GM15510 (cell line): ENCODE data around the gene ATP5PO.

Experiments used
- POLR2A ChIP-seq: IDR thresholded peaks from 3 replicates; pipeline ENCODE4 v1.6.1; 2011; ENCODE audit warnings: borderline replicate concordance; ENCODE audit not compliant: insufficient read length; ENCODE audit errors: extremely low read depth

ATP5PO gene, protein sequence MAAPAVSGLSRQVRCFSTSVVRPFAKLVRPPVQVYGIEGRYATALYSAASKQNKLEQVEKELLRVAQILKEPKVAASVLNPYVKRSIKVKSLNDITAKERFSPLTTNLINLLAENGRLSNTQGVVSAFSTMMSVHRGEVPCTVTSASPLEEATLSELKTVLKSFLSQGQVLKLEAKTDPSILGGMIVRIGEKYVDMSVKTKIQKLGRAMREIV

DNA sequence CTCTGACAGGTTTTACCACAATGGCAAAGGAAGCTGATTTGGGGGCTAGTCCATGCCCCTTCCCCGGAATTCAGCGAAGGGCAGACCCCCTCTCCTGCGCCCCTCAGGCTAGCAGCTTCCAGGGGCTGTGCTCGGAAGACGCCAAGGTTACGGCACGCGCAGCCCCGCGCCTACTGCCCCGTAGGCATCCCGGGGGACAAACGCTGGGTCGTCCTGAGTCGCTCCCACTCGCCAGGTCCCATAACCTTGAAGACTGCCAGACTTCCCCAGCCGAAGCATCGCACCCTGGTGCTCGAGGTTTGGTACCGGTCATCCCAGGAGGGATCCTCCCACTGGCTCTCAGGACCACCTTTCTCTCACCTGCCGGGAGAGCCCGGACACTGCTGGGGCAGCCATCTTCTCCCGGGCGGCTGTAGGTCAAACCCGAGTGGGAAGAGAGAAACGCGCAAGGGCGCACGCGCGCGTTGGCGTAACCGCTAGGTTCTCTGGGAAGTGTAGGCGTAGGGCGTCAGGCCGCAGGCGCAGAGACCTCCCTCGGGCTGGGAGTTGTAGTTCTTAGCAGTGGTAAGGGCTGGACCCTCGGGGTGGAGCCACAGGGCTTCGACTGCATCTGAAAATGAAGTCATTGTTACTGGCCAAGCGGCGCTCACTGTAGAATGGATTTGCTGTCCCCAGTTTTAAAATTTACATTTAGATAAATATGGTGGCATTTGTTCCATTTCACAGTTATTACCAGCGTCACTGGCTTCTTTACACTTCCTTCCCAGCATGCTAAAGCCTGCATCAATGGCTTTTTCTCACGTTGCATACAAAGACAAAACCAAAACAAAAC is at the start of gene ATP5PO:
TSS of gene ATP5PO (minus strand) at position 437 of the 832 bp plus-strand sequence. CDS start at position 396, 41 bp downstream.
- TF ChIP-seq POLR2A: peak; percentile 94

DNA sequence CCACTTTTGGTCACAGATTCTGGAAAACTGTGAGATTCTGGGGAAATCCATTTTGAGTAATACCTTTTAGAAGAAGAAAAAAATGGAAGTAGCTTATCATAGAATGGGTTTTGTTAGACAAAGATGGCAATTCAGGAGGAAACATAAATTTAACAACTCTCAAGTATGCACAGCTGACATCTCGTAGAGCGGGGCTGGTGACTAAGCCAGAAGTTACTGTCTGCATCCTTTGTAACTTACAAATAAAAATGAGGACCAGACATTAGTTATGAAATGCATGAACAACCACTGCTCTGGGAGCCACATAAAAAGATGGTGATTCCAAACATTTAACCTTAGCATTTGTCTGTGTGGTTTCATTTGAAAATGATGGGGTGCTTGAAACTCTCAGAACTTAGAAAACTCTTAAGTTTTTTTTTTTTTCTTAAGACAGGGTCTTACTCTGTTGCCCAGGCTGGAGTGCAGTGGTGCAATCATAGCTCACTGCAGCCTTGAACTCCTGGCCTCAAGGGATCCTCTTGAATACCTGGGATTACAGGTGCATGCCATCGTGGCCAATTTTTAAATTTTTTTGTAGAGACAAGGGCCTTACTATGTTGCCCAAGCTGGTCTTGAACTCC is 49.2 kb upstream of the ATP5PO start:
- TF ChIP-seq POLR2A: no peak

DNA sequence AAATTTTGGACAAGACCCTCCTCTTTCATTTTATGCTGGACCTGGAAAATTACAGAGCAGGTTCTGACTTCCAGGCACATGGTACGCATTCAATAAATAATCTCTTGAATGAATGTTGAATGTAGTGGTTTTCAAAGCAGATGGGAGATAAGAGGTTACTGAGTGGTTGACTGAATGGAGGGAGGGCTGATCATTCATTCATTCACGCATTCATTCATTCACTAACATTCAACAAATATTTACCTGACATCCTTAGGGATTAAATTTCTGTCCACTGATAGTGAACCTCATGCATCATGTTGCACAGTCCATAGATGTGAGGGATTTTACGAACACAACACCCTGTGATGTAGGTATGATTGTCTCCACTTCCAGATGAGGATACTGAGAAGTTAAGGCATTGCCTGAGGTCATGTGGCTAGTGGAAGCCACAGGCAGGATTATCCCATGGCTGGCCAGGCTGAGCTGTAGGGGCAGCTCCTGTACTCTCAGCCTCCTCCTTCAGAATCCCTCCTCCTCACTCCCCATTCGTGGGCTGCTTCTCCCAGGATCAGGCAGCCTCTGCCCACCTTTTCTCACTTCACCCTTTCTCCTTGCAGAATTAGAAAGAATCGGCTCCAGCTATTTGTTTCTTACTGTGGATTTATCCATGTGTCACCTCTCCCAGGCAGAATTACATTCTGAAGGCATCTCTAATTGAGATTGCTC is 48.4 kb upstream of the ATP5PO start:
- TF ChIP-seq POLR2A: no peak

DNA sequence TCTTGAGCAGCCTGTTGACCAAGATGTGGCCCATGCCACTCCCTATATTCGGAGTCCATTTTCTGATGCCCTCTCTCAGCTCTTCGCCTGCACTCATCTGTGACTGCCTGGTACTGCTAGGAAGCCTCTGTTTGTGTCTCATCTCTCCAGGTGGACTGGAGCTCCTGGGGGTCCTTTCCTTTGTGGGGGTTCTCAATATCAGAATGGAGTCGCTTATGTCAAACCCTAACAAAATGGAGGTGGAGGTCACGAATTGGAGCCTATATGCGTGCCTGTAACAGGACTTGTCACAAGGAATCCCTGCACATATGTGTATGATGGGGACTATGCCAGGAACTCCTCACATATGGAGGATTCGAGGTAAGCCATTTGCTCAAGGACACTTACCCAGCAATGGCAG is 46.7 kb upstream of the ATP5PO start:
- TF ChIP-seq POLR2A: no peak

DNA sequence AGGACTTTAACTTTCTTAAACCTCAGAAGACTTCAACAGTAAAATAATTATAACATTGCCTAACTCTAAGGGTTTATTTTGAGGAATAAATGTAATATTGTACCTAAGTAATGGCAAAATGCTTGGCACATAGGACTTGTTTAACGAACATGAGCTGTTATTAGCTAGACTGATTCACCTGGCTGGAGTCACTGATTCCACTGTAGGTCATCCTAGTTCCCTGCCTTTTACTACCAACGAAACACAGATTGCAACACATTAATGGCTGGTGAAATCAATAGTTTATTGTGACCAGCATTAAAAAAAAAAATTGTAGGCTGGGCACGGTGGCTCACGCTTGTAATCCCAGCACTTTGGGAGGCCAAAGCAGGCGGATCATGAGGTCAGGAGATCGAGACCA is 45.5 kb upstream of the ATP5PO start:
- TF ChIP-seq POLR2A: no peak

DNA sequence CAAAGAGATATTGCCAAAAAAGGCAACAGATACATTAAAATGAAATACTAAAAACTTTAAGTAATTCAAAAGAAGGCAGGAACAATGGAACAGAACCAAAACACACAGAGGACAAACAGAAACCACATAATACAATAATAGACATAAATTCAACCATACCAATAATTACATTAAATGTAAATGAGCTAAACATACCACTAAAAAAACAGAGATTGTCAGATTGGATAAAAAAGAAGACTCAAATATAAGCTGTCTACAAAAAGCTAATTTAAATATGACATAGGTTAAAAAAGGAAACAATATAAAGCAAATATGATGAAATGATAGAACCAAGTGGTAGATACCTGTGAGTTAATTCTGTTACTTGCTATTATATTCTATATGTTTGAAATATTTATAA is 44.1 kb upstream of the ATP5PO start:
- TF ChIP-seq POLR2A: no peak

DNA sequence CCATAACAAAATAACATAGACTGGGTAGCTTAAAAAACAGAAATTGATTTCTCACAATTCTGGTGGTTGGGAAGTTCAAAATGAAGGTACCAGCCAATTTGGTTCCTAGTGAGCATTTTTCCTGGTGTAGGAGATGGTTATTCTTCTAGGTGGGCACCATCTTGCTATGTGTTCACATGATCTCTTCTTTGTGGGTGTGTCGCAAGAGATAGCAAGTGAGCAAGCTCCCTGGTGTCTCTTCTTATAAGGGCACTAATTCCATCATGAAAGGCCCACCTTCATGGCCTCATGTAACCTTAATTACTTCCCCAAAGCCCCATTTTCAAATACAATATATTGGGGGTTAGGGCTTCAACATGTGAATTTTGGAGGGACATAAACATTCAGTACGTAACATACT is 38.8 kb upstream of the ATP5PO start:
- no peak for TF ChIP-seq POLR2A

DNA sequence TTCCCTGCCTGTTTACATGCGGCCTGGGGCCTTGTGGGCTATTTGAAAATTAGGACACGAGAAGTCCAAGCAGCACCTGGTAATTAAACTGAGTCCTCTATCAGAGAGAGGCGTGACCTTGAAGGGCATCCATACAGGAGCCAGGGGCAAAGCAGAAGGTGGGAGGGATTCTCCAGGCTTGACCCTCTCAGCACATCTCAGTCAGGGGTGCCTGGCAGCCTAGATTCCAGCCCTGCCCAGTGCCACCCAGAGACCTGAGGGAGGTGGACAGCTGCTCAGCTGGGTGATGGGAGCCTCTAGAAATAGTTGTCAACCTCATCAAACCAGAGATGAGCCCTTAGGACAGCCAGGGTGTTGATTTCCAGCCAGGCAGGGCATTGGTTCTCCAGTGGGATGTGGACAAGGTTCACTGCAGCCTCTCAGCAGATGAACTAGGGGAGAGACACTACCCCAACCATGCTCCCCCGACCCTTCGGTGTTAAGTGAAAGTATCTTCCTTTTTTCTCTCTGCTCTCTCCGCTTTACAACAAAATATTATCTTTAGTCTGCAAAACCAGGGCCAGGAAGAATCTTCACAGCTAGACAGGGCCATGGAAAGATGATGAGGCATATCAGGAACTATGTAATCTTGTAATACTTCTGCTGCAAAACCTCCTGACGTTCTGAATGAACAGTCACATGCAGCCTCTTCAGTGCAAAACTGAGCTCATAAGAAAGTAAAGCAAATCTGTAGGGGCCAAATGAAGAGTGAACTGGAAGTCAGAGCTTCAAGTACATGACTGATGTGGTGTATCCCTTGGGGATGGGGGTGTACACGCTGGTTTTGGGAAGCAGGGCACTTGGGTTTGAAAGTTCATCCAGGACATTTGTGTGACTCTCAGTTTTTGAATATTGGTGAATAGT is 35.9 kb upstream of the ATP5PO start:
- no peak for TF ChIP-seq POLR2A

DNA sequence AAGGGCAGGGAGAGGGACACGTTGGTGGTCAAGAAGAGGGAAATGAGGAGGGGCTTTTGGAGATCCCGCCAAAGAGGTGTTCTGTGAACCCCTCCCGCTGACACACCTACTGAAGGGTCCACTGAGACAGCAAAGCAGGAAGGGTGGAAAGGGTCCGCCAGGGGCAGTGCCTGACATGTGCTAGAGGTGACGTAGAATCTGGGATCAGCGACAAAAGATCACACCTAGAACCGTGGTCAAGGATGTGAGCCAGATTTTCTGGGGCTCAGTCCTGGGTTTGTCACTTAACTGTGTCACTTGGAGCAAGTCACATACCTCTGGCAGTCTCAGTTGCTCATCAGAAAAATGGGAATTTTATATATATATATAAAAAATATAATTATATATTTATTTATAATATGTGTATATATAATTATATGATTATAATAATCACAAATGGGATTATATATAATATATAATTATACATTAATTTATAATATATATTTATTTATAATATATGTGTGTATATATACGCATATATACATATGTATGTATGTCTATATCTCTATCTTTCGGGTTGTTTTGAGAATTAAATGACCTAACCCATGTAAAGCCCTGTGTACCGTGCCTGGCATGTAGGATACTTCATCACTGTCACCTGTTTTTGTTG is 35.0 kb upstream of the ATP5PO start:
- TF ChIP-seq POLR2A: no peak

DNA sequence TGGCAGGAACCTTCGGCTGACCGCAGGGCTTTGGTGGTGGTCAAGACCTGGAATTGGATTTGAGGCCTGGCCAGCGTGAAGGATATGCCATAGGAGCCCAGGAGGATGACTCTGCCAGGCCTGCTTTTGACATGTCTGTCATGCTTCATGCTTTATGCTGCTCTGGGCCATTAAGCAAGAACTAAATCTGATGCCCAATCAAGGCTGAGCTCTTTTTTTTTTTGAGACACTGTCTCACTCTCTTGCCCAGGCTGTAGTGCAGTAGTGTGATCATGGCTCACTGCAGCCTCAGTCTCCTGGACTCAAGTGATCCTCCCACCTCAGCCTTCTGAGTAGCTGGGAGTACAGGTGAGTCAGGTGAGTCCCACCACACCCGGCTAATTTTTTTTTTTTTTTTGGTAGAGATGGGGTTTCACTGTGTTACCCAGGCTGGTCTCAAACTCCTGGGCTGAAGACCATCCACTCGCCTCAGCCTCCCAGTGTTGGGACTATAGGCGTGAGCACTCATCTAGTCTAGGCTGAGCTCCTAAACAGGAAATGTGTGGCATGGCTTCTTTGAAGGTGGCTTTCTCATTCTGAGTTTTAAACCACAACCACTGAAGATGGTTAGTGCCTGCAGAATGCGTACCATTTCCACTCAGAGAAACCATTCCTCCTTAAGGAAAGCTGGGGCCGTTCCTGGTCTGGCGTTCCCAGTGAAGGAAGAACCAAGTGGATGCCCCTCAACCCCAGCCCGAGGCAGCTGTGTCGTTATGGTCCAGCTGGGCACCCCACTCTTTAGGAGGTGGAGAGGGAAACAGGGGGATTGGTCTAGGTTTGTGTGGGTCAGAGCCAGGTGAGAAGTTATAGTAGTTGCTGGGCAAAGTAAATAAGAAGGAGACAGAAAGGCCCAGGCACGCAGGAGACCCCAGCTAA is 34.2 kb upstream of the ATP5PO start:
- no peak for TF ChIP-seq POLR2A

DNA sequence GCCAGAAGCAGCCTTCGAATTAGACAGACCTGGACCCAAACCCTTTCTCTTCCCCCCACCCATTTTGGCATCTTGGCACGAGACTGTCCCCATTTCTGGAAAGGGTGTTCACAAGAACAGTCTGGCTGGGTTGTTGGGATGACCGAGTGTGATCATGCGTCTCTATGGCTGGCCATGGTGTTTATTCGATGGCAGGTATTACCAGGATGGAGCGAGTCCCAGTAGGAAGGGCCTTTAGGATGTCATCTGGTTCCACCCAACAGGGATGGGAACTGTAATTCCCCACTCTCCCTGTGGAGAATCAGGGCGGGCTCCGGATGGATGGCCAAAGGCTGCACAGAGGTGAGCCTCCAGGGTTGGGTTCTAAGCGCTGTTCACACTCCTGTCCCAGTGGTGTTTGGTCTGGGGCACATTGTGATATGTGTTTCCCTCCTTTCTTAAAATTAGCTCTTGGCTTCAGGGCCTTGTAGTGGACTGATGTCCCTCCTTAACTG is 33.4 kb upstream of the ATP5PO start:
- TF ChIP-seq POLR2A: no peak
